Stomach (tissue), 9 donors: Measurements from ENCODE around the gene FOXJ2. TPM values are rescaled to one million over a fixed set of nuclear protein-coding genes. Genes with fewer than 3 reads are reported as not detected.

Experiments used
- DNase-seq, 2 donors: peaks; one replicate each; pipeline versions ENCODE4 v3.0.0 to v3.0.0-alpha.2; 2013 to 2019
- H3K27ac ChIP-seq, 5 donors: fragments of 200-600 bp in 4 of 5; sonication (generic) in 4 of 5; one replicate each; pipeline ENCODE4 v1.5.1; 2013 to 2019; ENCODE audit warnings: mild to moderate bottlenecking in 1 of 5, moderate library complexity in 1 of 5
- H3K27me3 ChIP-seq, 3 donors: fragments of 200-600 bp; sonication (generic); one replicate each; pipeline ENCODE4 v1.5.1; 2017 to 2019; ENCODE audit warnings: mixed run types in 1 of 3
- H3K36me3 ChIP-seq, 4 donors: fragments of 200-600 bp; sonication (generic); 1 replicate in 3 of 4; 2 replicates in 1 of 4; pipeline ENCODE4 v1.5.1; 2016 to 2019
- H3K4me1 ChIP-seq, 4 donors: fragments of 200-600 bp; sonication (generic); one replicate each; pipeline ENCODE4 v1.5.1; 2016 to 2019
- H3K4me3 ChIP-seq, 4 donors: fragments of 200-600 bp; sonication (generic) in 3 of 4; one replicate each; pipeline ENCODE4 v1.5.1; 2016 to 2019; ENCODE audit warnings: mild to moderate bottlenecking in 1 of 4
- H3K9me3 ChIP-seq, 4 donors: fragments of 200-600 bp; sonication (generic); one replicate each; pipeline ENCODE4 v1.5.1; 2016 to 2019
- CTCF ChIP-seq, 7 experiments: fragments of 450-650 bp in 4 of 7; fragments of 200-600 bp in 3 of 7; sonication (generic) in 3 of 7; IDR thresholded peaks; one replicate each; pipeline ENCODE4 v1.5.1; 2016 to 2019; ENCODE audit warnings: antibody characterized with exemption in 7 of 7, control low read depth in 2 of 7, mild to moderate bottlenecking in 1 of 7
- EP300 ChIP-seq: sonication (generic); formaldehyde crosslinking; IDR thresholded peaks from one replicate; pipeline ENCODE4 v1.6.1; 2017; ENCODE audit warnings: antibody characterized with exemption
- POLR2A ChIP-seq, 4 donors: fragments of 450-650 bp; IDR thresholded peaks; one replicate each; pipeline ENCODE4 v1.6.1; 2016; ENCODE audit warnings: antibody characterized with exemption in 4 of 4, control low read depth in 2 of 4, mild to moderate bottlenecking in 1 of 4, moderate library complexity in 1 of 4
- POLR2AphosphoS5 ChIP-seq, 3 donors: sonication (generic); formaldehyde crosslinking; IDR thresholded peaks; one replicate each; pipeline ENCODE4 v1.6.1; 2016; ENCODE audit warnings: antibody characterized with exemption in 3 of 3
- WGBS, 5 donors: extraction: QIAGEN DNeasy Blood & Tissue Kit in 3 of 5; methylation state at CpG; one replicate each; pipeline versions ENCODE4 v1.1.5 to v1.1.7; 2013 to 2018; 5-methylcytosine and 5-hydroxymethylcytosine counted together
- intact Hi-C: fragments of 100-400 bp; cut with DNase I; formaldehyde crosslinking; loops from one replicate; pipeline ENCODE4 v1.15.1; 2023; ENCODE audit warnings: low total_unique reads
- polyA plus RNA-seq, 3 donors: library from polyadenylated mRNA; stranded (reverse); fragments of 200-250 nt; gene quantifications; one replicate each; pipeline ENCODE4 v1.2.3, GENCODE V29; 2013
- total RNA-seq, 5 donors: library from RNA; depleted of rRNA; stranded (reverse); fragments of >200 nt; gene quantifications; one replicate each; pipeline versions ENCODE4 v1.1.0 to v1.2.3, GENCODE V29; 2014 to 2016
- donor health status: healthy with polysubstance abuse.
- donor health status: Bipolar disorder and iron deficiency.
- donor health status: healthy.

The FOXJ2 gene
- total and polyA plus RNA-seq, 8 donors = 4.5 to 25.2 (median 14.6) TPM

- DNase-seq = no peak
- Histone ChIP-seq H3K4me3 (peak overlapping the region in 1 of 4 donors; percentile 38), H3K36me3 (peaks cover 27 to 36% (median 34%) of the 10 kb centered on the region in 4 donors), H3K9me3 (no peaks in the 10 kb centered on the region), H3K27me3 (no peaks in the 10 kb centered on the region), H3K27ac (peak overlapping the region; percentile 17 to 98 (median 94)), H3K4me1 (peaks cover 63 to 66% (median 64%) of the 10 kb centered on the region in 4 donors)
- 33 to 56% (median 47%) methylated on average over 6 of the region's 6 CpGs for WGBS, 5 donors
- TF ChIP-seq EP300 (no peak), POLR2A (IDR thresholded peaks at IDR 0.05) (no peak), CTCF (IDR thresholded peaks at IDR 0.05) (no peak), POLR2AphosphoS5 (IDR thresholded peaks at IDR 0.05) (no peak)
- intact Hi-C loops = no loop called here
Measured at GRCh38 chr12:8037947-8038346, 5.4 kb downstream of the FOXJ2 start.

- peak overlapping the region; percentile 11 to 38 (median 24) for H3K4me3 ChIP-seq
- intact Hi-C loops = no loop called here
- peak overlapping the region; percentile 17 to 98 (median 94) for H3K27ac ChIP-seq
- peaks cover 33 to 44% (median 42%) of the 10 kb centered on the region in 4 donors for H3K36me3 ChIP-seq
- peaks cover 59 to 61% (median 61%) of the 10 kb centered on the region in 4 donors for H3K4me1 ChIP-seq
- 5 to 14% (median 10%) methylated on average over 13 of the region's 13 CpGs for WGBS, 5 donors
- DNase-seq = peak; percentile 84 to 85
- no peaks in the 10 kb centered on the region for H3K9me3 ChIP-seq
- H3K27me3 ChIP-seq = no peaks in the 10 kb centered on the region
- TF ChIP-seq POLR2AphosphoS5 (IDR thresholded peaks at IDR 0.05) = peak in 2 of 3 donors; percentile 40 to 69
- TF ChIP-seq CTCF (IDR thresholded peaks at IDR 0.05) = no peak
Measured at GRCh38 chr12:8038659-8039114, 6.2 kb downstream of the FOXJ2 start.

GRCh38 chr12:8040791-8041190 is 8.3 kb downstream of the FOXJ2 start:
- intact Hi-C loops = no loop called here
- Histone ChIP-seq H3K27me3 (no peaks in the 10 kb centered on the region), H3K4me1 (peaks cover 38 to 43% (median 41%) of the 10 kb centered on the region in 4 donors), H3K9me3 (no peaks in the 10 kb centered on the region), H3K27ac (no peak overlapping the region), H3K36me3 (peaks cover 53 to 65% (median 63%) of the 10 kb centered on the region in 4 donors), H3K4me3 (no peak overlapping the region)
- TF ChIP-seq POLR2AphosphoS5 (IDR thresholded peaks at IDR 0.05) (no peak), CTCF (IDR thresholded peaks at IDR 0.05) (no peak), POLR2A (IDR thresholded peaks at IDR 0.05) (no peak), EP300 (no peak)
- DNase-seq = no peak
- WGBS, 5 donors = 90 to 98% (median 93%) methylated on average over 1 of the region's 1 CpG

GRCh38 chr12:8045952-8046944 is 13.7 kb downstream of the FOXJ2 start:
- peak; percentile 83 to 92 for DNase-seq
- Histone ChIP-seq H3K36me3 (peaks cover 74 to 98% (median 97%) of the 10 kb centered on the region in 4 donors), H3K27ac (no peak overlapping the region), H3K4me1 (peaks cover 0 to 12% (median 5%) of the 10 kb centered on the region in 4 donors), H3K27me3 (no peaks in the 10 kb centered on the region), H3K9me3 (no peaks in the 10 kb centered on the region), H3K4me3 (no peak overlapping the region)
- WGBS, 5 donors = 48 to 50% (median 50%) methylated on average over 8 of the region's 8 CpGs
- intact Hi-C loops = no loop called here
- no peak for TF ChIP-seq POLR2AphosphoS5 (IDR thresholded peaks at IDR 0.05)
- TF ChIP-seq CTCF (IDR thresholded peaks at IDR 0.05) = peak in 5 of 7 experiments; percentile 42 to 85 (median 76)
